ENCODE measurements around the gene ARHGEF1. TPM values are rescaled to one million over a fixed set of nuclear protein-coding genes. Genes with fewer than 3 reads are reported as not detected.

ARHGEF1 gene
- total RNA-seq, 1 donor from 2014 or later = 70.5 TPM

GRCh38 chr19:41892173-41892902 is 9.4 kb downstream of the ARHGEF1 start:
- Mint-ChIP-seq H3K36me3 (ENCODE audit: low read depth) (peaks cover 16% of the 10 kb centered on the region), H3K9me3 (ENCODE audit: low read depth) (no peaks in the 10 kb centered on the region), H3K27ac (ENCODE audit: unreplicated experiment) (no peak overlapping the region), H3K4me3 (ENCODE audit: unreplicated experiment) (no peak overlapping the region), H3K27me3 (ENCODE audit: low read depth) (no peaks in the 10 kb centered on the region), H3K4me1 (ENCODE audit: low read depth) (peaks cover 2% of the 10 kb centered on the region)
- peak; percentile 93 for DNase-seq (ENCODE audit: low spot score)
- TF ChIP-seq CTCF (IDR thresholded peaks at IDR 0.05) = no peak

GRCh38 chr19:41893899-41894298 is 10.9 kb downstream of the ARHGEF1 start:
- no peak for TF ChIP-seq CTCF (IDR thresholded peaks at IDR 0.05)
- H3K27me3 Mint-ChIP-seq (ENCODE audit: low read depth) = no peaks in the 10 kb centered on the region
- no peak overlapping the region for H3K4me3 Mint-ChIP-seq (ENCODE audit: unreplicated experiment)
- H3K36me3 Mint-ChIP-seq (ENCODE audit: low read depth) = peaks cover 16% of the 10 kb centered on the region
- peak overlapping the region; percentile 45 for H3K27ac Mint-ChIP-seq (ENCODE audit: unreplicated experiment)
- no peaks in the 10 kb centered on the region for H3K9me3 Mint-ChIP-seq (ENCODE audit: low read depth)
- DNase-seq (ENCODE audit: low spot score) = no peak
- no peaks in the 10 kb centered on the region for H3K4me1 Mint-ChIP-seq (ENCODE audit: low read depth)

GRCh38 chr19:41894350-41894749 is 11.4 kb downstream of the ARHGEF1 start:
- H3K4me3 Mint-ChIP-seq (ENCODE audit: unreplicated experiment) = no peak overlapping the region
- TF ChIP-seq CTCF (IDR thresholded peaks at IDR 0.05) = no peak
- no peak overlapping the region for H3K27ac Mint-ChIP-seq (ENCODE audit: unreplicated experiment)
- H3K4me1 Mint-ChIP-seq (ENCODE audit: low read depth) = no peaks in the 10 kb centered on the region
- peaks cover 19% of the 10 kb centered on the region for H3K36me3 Mint-ChIP-seq (ENCODE audit: low read depth)
- H3K9me3 Mint-ChIP-seq (ENCODE audit: low read depth) = no peaks in the 10 kb centered on the region
- no peaks in the 10 kb centered on the region for H3K27me3 Mint-ChIP-seq (ENCODE audit: low read depth)
- no peak for DNase-seq (ENCODE audit: low spot score)

GRCh38 chr19:41895745-41896580 is 13.0 kb downstream of the ARHGEF1 start:
- peak; percentile 52 for TF ChIP-seq CTCF (IDR thresholded peaks at IDR 0.05)
- H3K9me3 Mint-ChIP-seq (ENCODE audit: low read depth) = no peaks in the 10 kb centered on the region
- no peak overlapping the region for H3K4me3 Mint-ChIP-seq (ENCODE audit: unreplicated experiment)
- H3K27ac Mint-ChIP-seq (ENCODE audit: unreplicated experiment) = no peak overlapping the region
- H3K36me3 Mint-ChIP-seq (ENCODE audit: low read depth) = peaks cover 20% of the 10 kb centered on the region
- no peaks in the 10 kb centered on the region for H3K4me1 Mint-ChIP-seq (ENCODE audit: low read depth)
- DNase-seq (ENCODE audit: low spot score) = peak; percentile 71
- no peaks in the 10 kb centered on the region for H3K27me3 Mint-ChIP-seq (ENCODE audit: low read depth)

- no peak for TF ChIP-seq CTCF (IDR thresholded peaks at IDR 0.05)
- Mint-ChIP-seq H3K27ac (ENCODE audit: unreplicated experiment) (no peak overlapping the region), H3K9me3 (ENCODE audit: low read depth) (no peaks in the 10 kb centered on the region), H3K36me3 (ENCODE audit: low read depth) (peaks cover 21% of the 10 kb centered on the region), H3K4me3 (ENCODE audit: unreplicated experiment) (no peak overlapping the region), H3K4me1 (ENCODE audit: low read depth) (no peaks in the 10 kb centered on the region), H3K27me3 (ENCODE audit: low read depth) (no peaks in the 10 kb centered on the region)
- DNase-seq (ENCODE audit: low spot score) = no peak
Measured at GRCh38 chr19:41896581-41896942, 13.6 kb downstream of the ARHGEF1 start.
